H9 (cell line): ENCODE measurements around the gene HEATR1. TPM values are rescaled to one million over a fixed set of nuclear protein-coding genes. Genes with fewer than 3 reads are reported as not detected.

Source experiments
- DNase-seq: peaks from one replicate; pipeline ENCODE4 v3.0.0-alpha.2; 2017
- H2AFZ ChIP-seq: one replicate; pipeline ENCODE4 v1.6.1; 2013; ENCODE audit warnings: mild to moderate bottlenecking, low read length, control low read depth, moderate library complexity
- H2AK5ac ChIP-seq: 2 replicates; pipeline ENCODE4 v1.6.1; 2013; ENCODE audit warnings: low read length, control low read depth, mixed read lengths; ENCODE audit not compliant: insufficient read length
- H2BK120ac ChIP-seq: one replicate; pipeline ENCODE4 v1.6.1; 2013; ENCODE audit warnings: low read depth, mild to moderate bottlenecking, low read length, control low read depth, inconsistent platforms; ENCODE audit not compliant: poor library complexity, severe bottlenecking
- H2BK12ac ChIP-seq: 2 replicates; pipeline ENCODE4 v1.6.1; 2013; ENCODE audit warnings: low read length, control low read depth, mixed read lengths, low read depth; ENCODE audit not compliant: insufficient read length
- H2BK15ac ChIP-seq: 2 replicates; pipeline ENCODE4 v1.6.1; 2013; ENCODE audit warnings: low read depth, low read length, control low read depth
- H2BK20ac ChIP-seq: one replicate; pipeline ENCODE4 v1.6.1; 2013; ENCODE audit warnings: low read depth, mild to moderate bottlenecking, low read length, control low read depth, inconsistent platforms; ENCODE audit not compliant: poor library complexity, severe bottlenecking
- H2BK5ac ChIP-seq: 2 replicates; pipeline ENCODE4 v1.6.1; 2013; ENCODE audit warnings: low read length, control low read depth, mixed read lengths; ENCODE audit not compliant: insufficient read length
- H3K14ac ChIP-seq: 2 replicates; pipeline ENCODE4 v1.6.1; 2013; ENCODE audit warnings: low read length, control low read depth; ENCODE audit not compliant: insufficient read depth
- H3K18ac ChIP-seq: 2 replicates; pipeline ENCODE4 v1.6.1; 2013; ENCODE audit warnings: low read depth, mild to moderate bottlenecking, mixed read lengths, low read length, control low read depth; ENCODE audit not compliant: insufficient read length
- H3K23ac ChIP-seq: 2 replicates; pipeline ENCODE4 v1.6.1; 2013; ENCODE audit warnings: low read length, control low read depth, mixed read lengths, low read depth; ENCODE audit not compliant: insufficient read length
- H3K23me2 ChIP-seq: 2 replicates; pipeline ENCODE4 v1.6.1; 2013; ENCODE audit warnings: low read depth, mild to moderate bottlenecking, mixed read lengths, low read length, control low read depth; ENCODE audit not compliant: insufficient read length, poor library complexity, severe bottlenecking
- H3K27ac ChIP-seq: 2 replicates; pipeline ENCODE4 v1.5.1; 2013; ENCODE audit warnings: low read length, control low read depth, mixed read lengths, low read depth; ENCODE audit not compliant: insufficient read length
- H3K27me3 ChIP-seq: 2 replicates; pipeline ENCODE4 v1.6.1; 2013; ENCODE audit warnings: low read length, control low read depth, inconsistent platforms; ENCODE audit not compliant: insufficient read depth
- H3K4ac ChIP-seq: 2 replicates; pipeline ENCODE4 v1.6.1; 2013; ENCODE audit warnings: low read depth, mild to moderate bottlenecking, control low read depth, inconsistent platforms, low read length, moderate library complexity
- H3K4me1 ChIP-seq: 2 replicates; pipeline ENCODE4 v1.6.1; 2013; ENCODE audit warnings: low read length, control low read depth, inconsistent platforms; ENCODE audit not compliant: insufficient read depth
- H3K4me2 ChIP-seq: 2 replicates; pipeline ENCODE4 v1.6.1; 2013; ENCODE audit warnings: low read length, control low read depth, mixed read lengths; ENCODE audit not compliant: insufficient read length, insufficient read depth
- H3K56ac ChIP-seq: 2 replicates; pipeline ENCODE4 v1.6.1; 2013; ENCODE audit warnings: low read depth, mild to moderate bottlenecking, mixed read lengths, low read length, control low read depth; ENCODE audit not compliant: insufficient read length
- H3K79me1 ChIP-seq: 2 replicates; pipeline ENCODE4 v1.6.1; 2013; ENCODE audit warnings: low read depth, mild to moderate bottlenecking, moderate library complexity, low read length, control low read depth, inconsistent platforms; ENCODE audit not compliant: insufficient read depth, poor library complexity, severe bottlenecking
- H3K79me2 ChIP-seq: 2 replicates; pipeline ENCODE4 v1.6.1; 2013; ENCODE audit warnings: low read length, control low read depth, inconsistent platforms; ENCODE audit not compliant: insufficient read depth
- H3K9ac ChIP-seq: 2 replicates; pipeline ENCODE4 v1.6.1; 2013; ENCODE audit warnings: low read length, control low read depth, mixed read lengths; ENCODE audit not compliant: insufficient read length; ENCODE audit errors: extremely low read depth
- H3K9me3 ChIP-seq: one replicate; pipeline ENCODE4 v1.6.1; 2013; ENCODE audit warnings: low read depth, low read length, inconsistent platforms; ENCODE audit not compliant: control insufficient read depth
- H3T11ph ChIP-seq: one replicate; pipeline ENCODE4 v1.6.1; 2013; ENCODE audit warnings: mild to moderate bottlenecking, low read length, control low read depth, inconsistent platforms
- H4K20me1 ChIP-seq: one replicate; pipeline ENCODE4 v1.6.1; 2013; ENCODE audit not compliant: control insufficient read depth, insufficient read length, insufficient read depth
- H4K5ac ChIP-seq: 2 replicates; pipeline ENCODE4 v1.6.1; 2013; ENCODE audit warnings: low read depth, mild to moderate bottlenecking, mixed read lengths, low read length, control low read depth; ENCODE audit not compliant: insufficient read length
- H4K8ac ChIP-seq: replicated peaks from 2 replicates; pipeline ENCODE4 v1.6.1; 2013; ENCODE audit warnings: low read length, control low read depth, mixed read lengths, low read depth; ENCODE audit not compliant: insufficient read length
- H4K91ac ChIP-seq: 2 replicates; pipeline ENCODE4 v1.6.1; 2013; ENCODE audit warnings: low read depth, mild to moderate bottlenecking, moderate library complexity, mixed read lengths, low read length, control low read depth; ENCODE audit not compliant: insufficient read length
- H3K27ac Mint-ChIP-seq, 3 experiments: 2 replicates in 2 of 3; 3 replicates in 1 of 3; pipeline ENCODE4 v1.8.0; 2020 to 2021; ENCODE audit warnings: mixed read lengths in 3 of 3, mild to moderate bottlenecking in 1 of 3, moderate library complexity in 1 of 3
- H3K27me3 Mint-ChIP-seq: 2 replicates; pipeline ENCODE4 v1.8.0; 2021; ENCODE audit warnings: low read depth, mild to moderate bottlenecking, moderate library complexity, mixed read lengths
- H3K36me3 Mint-ChIP-seq, 3 experiments: 2 replicates in 2 of 3; 3 replicates in 1 of 3; pipeline ENCODE4 v1.8.0; 2020 to 2021; ENCODE audit warnings: low read depth in 3 of 3, mixed read lengths in 3 of 3; ENCODE audit not compliant: insufficient read depth in 1 of 3
- H3K4me1 Mint-ChIP-seq, 2 experiments: 2 replicates each; pipeline ENCODE4 v1.8.0; 2020; ENCODE audit warnings: mixed read lengths in 2 of 2
- H3K4me3 Mint-ChIP-seq, 2 experiments: 2 replicates in 1 of 2; 3 replicates in 1 of 2; pipeline ENCODE4 v1.8.0; 2020 to 2021; ENCODE audit warnings: mild to moderate bottlenecking in 2 of 2, mixed read lengths in 2 of 2, moderate library complexity in 1 of 2
- H3K9me3 Mint-ChIP-seq, 2 experiments: 2 replicates in 1 of 2; 3 replicates in 1 of 2; pipeline ENCODE4 v1.8.0; 2020; ENCODE audit warnings: mild to moderate bottlenecking in 2 of 2, mixed read lengths in 2 of 2, moderate library complexity in 1 of 2
- WGBS: extraction: QIAGEN DNeasy Blood & Tissue Kit; methylation state at CpG from one replicate; pipeline ENCODE4 v1.1.7; 2013; ENCODE audit warnings: missing lambda C conversion rate, low lambda C conversion rate, mixed read lengths; ENCODE audit not compliant: insufficient read length; ENCODE audit errors: extremely low coverage; 5-methylcytosine and 5-hydroxymethylcytosine counted together
- total RNA-seq: library from RNA; stranded (reverse); gene quantifications from 2 replicates; pipeline ENCODE4 v1.2.1, GENCODE V29; 2021
- TF ChIP-seq, protein P1 (sequence below): fragments of 200-600 bp; sonication (generic); conservative IDR thresholded peaks from 3 replicates; pipeline ENCODE4 v1.8.0; 2021; ENCODE audit warnings: antibody characterized with exemption, mild to moderate bottlenecking

The HEATR1 gene
- total RNA-seq, 1 experiment from 2014 or later: 88.2 TPM

DNA sequence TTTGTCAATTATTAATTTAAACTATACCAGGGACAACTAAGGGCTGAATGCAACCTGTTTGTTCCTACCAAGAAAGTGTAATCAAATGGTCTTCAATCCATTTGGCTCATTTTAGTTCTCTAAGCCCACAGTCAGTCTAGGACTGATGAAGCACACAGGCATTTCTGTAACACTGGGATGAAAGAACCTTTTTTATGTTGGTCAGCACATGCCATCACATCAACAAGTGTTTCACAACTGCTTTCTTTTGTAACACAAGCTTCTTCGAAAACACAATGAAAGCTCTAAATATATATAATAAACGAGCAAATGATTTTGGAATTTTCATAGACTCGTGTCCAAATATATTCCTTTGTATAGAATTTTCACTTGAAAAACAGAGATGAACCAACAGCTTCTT lies 28.8 kb downstream of the HEATR1 start:
- no peak overlapping the region for H2BK120ac ChIP-seq
- no peak overlapping the region for H2BK5ac ChIP-seq
- no peak overlapping the region for H3K27ac ChIP-seq
- H2BK20ac ChIP-seq: no peak overlapping the region
- no peak overlapping the region for H3K14ac ChIP-seq
- TF ChIP-seq, protein P1, sequence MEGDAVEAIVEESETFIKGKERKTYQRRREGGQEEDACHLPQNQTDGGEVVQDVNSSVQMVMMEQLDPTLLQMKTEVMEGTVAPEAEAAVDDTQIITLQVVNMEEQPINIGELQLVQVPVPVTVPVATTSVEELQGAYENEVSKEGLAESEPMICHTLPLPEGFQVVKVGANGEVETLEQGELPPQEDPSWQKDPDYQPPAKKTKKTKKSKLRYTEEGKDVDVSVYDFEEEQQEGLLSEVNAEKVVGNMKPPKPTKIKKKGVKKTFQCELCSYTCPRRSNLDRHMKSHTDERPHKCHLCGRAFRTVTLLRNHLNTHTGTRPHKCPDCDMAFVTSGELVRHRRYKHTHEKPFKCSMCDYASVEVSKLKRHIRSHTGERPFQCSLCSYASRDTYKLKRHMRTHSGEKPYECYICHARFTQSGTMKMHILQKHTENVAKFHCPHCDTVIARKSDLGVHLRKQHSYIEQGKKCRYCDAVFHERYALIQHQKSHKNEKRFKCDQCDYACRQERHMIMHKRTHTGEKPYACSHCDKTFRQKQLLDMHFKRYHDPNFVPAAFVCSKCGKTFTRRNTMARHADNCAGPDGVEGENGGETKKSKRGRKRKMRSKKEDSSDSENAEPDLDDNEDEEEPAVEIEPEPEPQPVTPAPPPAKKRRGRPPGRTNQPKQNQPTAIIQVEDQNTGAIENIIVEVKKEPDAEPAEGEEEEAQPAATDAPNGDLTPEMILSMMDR: no peak
- no peak overlapping the region for H2BK15ac ChIP-seq
- no peak overlapping the region for H2BK12ac ChIP-seq
- H3K23ac ChIP-seq: no peak overlapping the region
- no peaks in the 10 kb centered on the region for H3K27me3 Mint-ChIP-seq
- no peaks in the 10 kb centered on the region for H3K79me1 ChIP-seq
- no peaks in the 10 kb centered on the region for H3K79me2 ChIP-seq
- H3K4me1 ChIP-seq: no peaks in the 10 kb centered on the region
- no peaks in the 10 kb centered on the region for H3K4me1 Mint-ChIP-seq
- H3K27me3 ChIP-seq: no peaks in the 10 kb centered on the region
- H3K18ac ChIP-seq: no peak overlapping the region
- H4K20me1 ChIP-seq: no peaks in the 10 kb centered on the region
- H3K9ac ChIP-seq: no peak overlapping the region
- WGBS: no CpG with 5 or more reads among the region's 3 CpGs
- no peak overlapping the region for H3K4ac ChIP-seq
- no peaks in the 10 kb centered on the region for H3K9me3 ChIP-seq
- no peak overlapping the region for H4K91ac ChIP-seq
- no peaks in the 10 kb centered on the region for H3K9me3 Mint-ChIP-seq
- no peak overlapping the region for H3K4me2 ChIP-seq
- H3K27ac Mint-ChIP-seq: no peak overlapping the region
- peaks cover 14 to 85% (median 67%) of the 10 kb centered on the region in 3 experiments; a peak in 6 of 7 replicates for H3K36me3 Mint-ChIP-seq
- H3K4me3 Mint-ChIP-seq: no peak overlapping the region
- H4K8ac ChIP-seq: no peak overlapping the region
- no peak overlapping the region for H2AK5ac ChIP-seq
- H3T11ph ChIP-seq: no peak overlapping the region
- no peak overlapping the region for H4K5ac ChIP-seq
- DNase-seq: no peak
- H3K23me2 ChIP-seq: no peaks in the 10 kb centered on the region
- H2AFZ ChIP-seq: no peak overlapping the region
- no peak overlapping the region for H3K56ac ChIP-seq
